ENCODE results near the gene FTSJ1. TPM values are rescaled to one million over a fixed set of nuclear protein-coding genes. Genes with fewer than 3 reads are reported as not detected.

FTSJ1 gene
- total RNA-seq, 1 experiment from 2014 or later = 122 TPM

GRCh38 chrX:48492293-48492910, 16.4 kb downstream of the FTSJ1 start:
- Histone ChIP-seq H3K27ac (peak overlapping the region; percentile 64), H3K4me3 (no peak overlapping the region), H3K27me3 (replicated peaks) (no peaks in the 10 kb centered on the region), H3K36me3 (peaks cover 8% of the 10 kb centered on the region), H3K9me3 (replicated peaks) (peaks cover 7% of the 10 kb centered on the region; the same call in 1 of the 2 replicates), H3K4me1 (replicated peaks) (peaks cover 53% of the 10 kb centered on the region)
- peak; percentile 57 to 60 for DNase-seq (ENCODE audit: low read depth in 1 of 2, low spot score in 2 of 2)

GRCh38 chrX:48493890-48494364, 17.9 kb downstream of the FTSJ1 start:
- Histone ChIP-seq H3K27me3 (replicated peaks) (no peaks in the 10 kb centered on the region), H3K36me3 (no peaks in the 10 kb centered on the region), H3K27ac (no peak overlapping the region), H3K4me3 (no peak overlapping the region), H3K4me1 (replicated peaks) (peaks cover 54% of the 10 kb centered on the region), H3K9me3 (replicated peaks) (no peaks in the 10 kb centered on the region)
- DNase-seq (ENCODE audit: low read depth in 1 of 2, low spot score in 2 of 2) = no peak

GRCh38 chrX:48496660-48497059, 20.7 kb downstream of the FTSJ1 start:
- no peaks in the 10 kb centered on the region for H3K9me3 ChIP-seq (replicated peaks)
- no peak for DNase-seq (ENCODE audit: low read depth in 1 of 2, low spot score in 2 of 2)
- H3K27me3 ChIP-seq (replicated peaks) = no peaks in the 10 kb centered on the region
- no peaks in the 10 kb centered on the region for H3K36me3 ChIP-seq
- no peak overlapping the region for H3K27ac ChIP-seq
- H3K4me1 ChIP-seq (replicated peaks) = peaks cover 45% of the 10 kb centered on the region
- no peak overlapping the region for H3K4me3 ChIP-seq

GRCh38 chrX:48497871-48498270, 21.9 kb downstream of the FTSJ1 start:
- H3K27me3 ChIP-seq (replicated peaks) = no peaks in the 10 kb centered on the region
- H3K27ac ChIP-seq = peak overlapping the region; percentile 73
- H3K36me3 ChIP-seq = no peaks in the 10 kb centered on the region
- peaks cover 33% of the 10 kb centered on the region for H3K4me1 ChIP-seq (replicated peaks)
- no peak overlapping the region for H3K4me3 ChIP-seq
- H3K9me3 ChIP-seq (replicated peaks) = no peaks in the 10 kb centered on the region
- no peak for DNase-seq (ENCODE audit: low read depth in 1 of 2, low spot score in 2 of 2)

- H3K4me1 ChIP-seq (replicated peaks) = peaks cover 28% of the 10 kb centered on the region
Observed at GRCh38 chrX:48498374-48498809, 22.4 kb downstream of the FTSJ1 start.

GRCh38 chrX:48504261-48504660, 28.3 kb downstream of the FTSJ1 start:
- Histone ChIP-seq H3K4me3 (no peak overlapping the region), H3K27ac (no peak overlapping the region), H3K9me3 (replicated peaks) (no peaks in the 10 kb centered on the region), H3K27me3 (replicated peaks) (no peaks in the 10 kb centered on the region), H3K36me3 (no peaks in the 10 kb centered on the region), H3K4me1 (replicated peaks) (peaks cover 1% of the 10 kb centered on the region; the same call in 1 of the 2 replicates)
- no peak for DNase-seq (ENCODE audit: low read depth in 1 of 2, low spot score in 2 of 2)

More at GRCh38 chrX:48498374-48498809, 22.4 kb downstream of the FTSJ1 start:
- Histone ChIP-seq H3K9me3 (replicated peaks) (no peaks in the 10 kb centered on the region), H3K4me3 (no peak overlapping the region), H3K36me3 (no peaks in the 10 kb centered on the region), H3K27me3 (replicated peaks) (no peaks in the 10 kb centered on the region), H3K27ac (peak overlapping the region; percentile 73)
- DNase-seq (ENCODE audit: low read depth in 1 of 2, low spot score in 2 of 2) = peak; percentile 82 to 83

GRCh38 chrX:48505481-48505880, 29.5 kb downstream of the FTSJ1 start:
- no peak overlapping the region for H3K27ac ChIP-seq
- no peaks in the 10 kb centered on the region for H3K36me3 ChIP-seq
- H3K4me1 ChIP-seq (replicated peaks) = peaks cover 4% of the 10 kb centered on the region
- no peaks in the 10 kb centered on the region for H3K9me3 ChIP-seq (replicated peaks)
- no peak for DNase-seq (ENCODE audit: low read depth in 1 of 2, low spot score in 2 of 2)
- no peaks in the 10 kb centered on the region for H3K27me3 ChIP-seq (replicated peaks)
- H3K4me3 ChIP-seq = no peak overlapping the region

GRCh38 chrX:48507246-48507645, 31.2 kb downstream of the FTSJ1 start:
- no peak for DNase-seq (ENCODE audit: low read depth in 1 of 2, low spot score in 2 of 2)
- Histone ChIP-seq H3K27ac (no peak overlapping the region), H3K9me3 (replicated peaks) (no peaks in the 10 kb centered on the region), H3K4me3 (no peak overlapping the region), H3K36me3 (no peaks in the 10 kb centered on the region), H3K27me3 (replicated peaks) (no peaks in the 10 kb centered on the region), H3K4me1 (replicated peaks) (peaks cover 4% of the 10 kb centered on the region)

GRCh38 chrX:48508400-48509244, 32.6 kb downstream of the FTSJ1 start, which contains the start of gene PORCN:
TSS of gene PORCN (plus strand) at chrX:48508992. CDS start at chrX:48509821, 829 bp downstream.
- H3K4me1 ChIP-seq (replicated peaks) = peaks cover 4% of the 10 kb centered on the region
- no peaks in the 10 kb centered on the region for H3K36me3 ChIP-seq
- H3K4me3 ChIP-seq = peak within 1 kb of the TSS; percentile 65
- peak within 1 kb of the TSS; percentile 62 for H3K27ac ChIP-seq
- DNase-seq (ENCODE audit: low read depth in 1 of 2, low spot score in 2 of 2) = peak in 1 of 2 experiments; percentile 73
- H3K9me3 ChIP-seq (replicated peaks) = no peaks in the 10 kb centered on the region
- H3K27me3 ChIP-seq (replicated peaks) = no peaks in the 10 kb centered on the region

GRCh38 chrX:48509245-48509590, 33.2 kb downstream of the FTSJ1 start:
- no peak for DNase-seq (ENCODE audit: low read depth in 1 of 2, low spot score in 2 of 2)
- peak overlapping the region; percentile 65 for H3K4me3 ChIP-seq
- peaks cover 4% of the 10 kb centered on the region for H3K4me1 ChIP-seq (replicated peaks)
- no peaks in the 10 kb centered on the region for H3K27me3 ChIP-seq (replicated peaks)
- no peaks in the 10 kb centered on the region for H3K36me3 ChIP-seq
- H3K9me3 ChIP-seq (replicated peaks) = no peaks in the 10 kb centered on the region
- no peak overlapping the region for H3K27ac ChIP-seq

- Histone ChIP-seq H3K36me3 (no peaks in the 10 kb centered on the region), H3K27me3 (replicated peaks) (no peaks in the 10 kb centered on the region), H3K4me3 (peak overlapping the region; percentile 65), H3K4me1 (replicated peaks) (peaks cover 4% of the 10 kb centered on the region), H3K9me3 (replicated peaks) (no peaks in the 10 kb centered on the region), H3K27ac (no peak overlapping the region)
- DNase-seq (ENCODE audit: low read depth in 1 of 2, low spot score in 2 of 2) = no peak
Observed at GRCh38 chrX:48509619-48510018, 33.6 kb downstream of the FTSJ1 start.

- no peak for DNase-seq (ENCODE audit: low read depth in 1 of 2, low spot score in 2 of 2)
- Histone ChIP-seq H3K27me3 (replicated peaks) (no peaks in the 10 kb centered on the region), H3K4me3 (no peak overlapping the region), H3K36me3 (no peaks in the 10 kb centered on the region), H3K9me3 (replicated peaks) (no peaks in the 10 kb centered on the region), H3K27ac (no peak overlapping the region), H3K4me1 (replicated peaks) (peaks cover 4% of the 10 kb centered on the region)
Observed at GRCh38 chrX:48511560-48511959, 35.6 kb downstream of the FTSJ1 start.

- peaks cover 4% of the 10 kb centered on the region for H3K4me1 ChIP-seq (replicated peaks)
- H3K4me3 ChIP-seq = no peak overlapping the region
- H3K27me3 ChIP-seq (replicated peaks) = no peaks in the 10 kb centered on the region
- no peak for DNase-seq (ENCODE audit: low read depth in 1 of 2, low spot score in 2 of 2)
- H3K36me3 ChIP-seq = no peaks in the 10 kb centered on the region
- no peak overlapping the region for H3K27ac ChIP-seq
- no peaks in the 10 kb centered on the region for H3K9me3 ChIP-seq (replicated peaks)
Observed at GRCh38 chrX:48512371-48512935, 36.5 kb downstream of the FTSJ1 start.

- Histone ChIP-seq H3K4me1 (replicated peaks) (peaks cover 4% of the 10 kb centered on the region; the same call in 1 of the 2 replicates), H3K27me3 (replicated peaks) (no peaks in the 10 kb centered on the region), H3K4me3 (no peak overlapping the region), H3K36me3 (no peaks in the 10 kb centered on the region), H3K9me3 (replicated peaks) (no peaks in the 10 kb centered on the region), H3K27ac (no peak overlapping the region)
- DNase-seq (ENCODE audit: low read depth in 1 of 2, low spot score in 2 of 2) = no peak
Observed at GRCh38 chrX:48513670-48514069, 37.7 kb downstream of the FTSJ1 start.
